HG03558 (cell line): ENCODE data around the gene TRIM14.

Experiments
- ATAC-seq: cut with Tn5 transposase; IDR thresholded peaks from one replicate; pipeline ENCODE4 v1.9.1; 2021; ENCODE audit warnings: moderate number of reproducible peaks; ENCODE audit not compliant: unreplicated experiment; ENCODE audit errors: extremely low read depth

Gene TRIM14

DNA sequence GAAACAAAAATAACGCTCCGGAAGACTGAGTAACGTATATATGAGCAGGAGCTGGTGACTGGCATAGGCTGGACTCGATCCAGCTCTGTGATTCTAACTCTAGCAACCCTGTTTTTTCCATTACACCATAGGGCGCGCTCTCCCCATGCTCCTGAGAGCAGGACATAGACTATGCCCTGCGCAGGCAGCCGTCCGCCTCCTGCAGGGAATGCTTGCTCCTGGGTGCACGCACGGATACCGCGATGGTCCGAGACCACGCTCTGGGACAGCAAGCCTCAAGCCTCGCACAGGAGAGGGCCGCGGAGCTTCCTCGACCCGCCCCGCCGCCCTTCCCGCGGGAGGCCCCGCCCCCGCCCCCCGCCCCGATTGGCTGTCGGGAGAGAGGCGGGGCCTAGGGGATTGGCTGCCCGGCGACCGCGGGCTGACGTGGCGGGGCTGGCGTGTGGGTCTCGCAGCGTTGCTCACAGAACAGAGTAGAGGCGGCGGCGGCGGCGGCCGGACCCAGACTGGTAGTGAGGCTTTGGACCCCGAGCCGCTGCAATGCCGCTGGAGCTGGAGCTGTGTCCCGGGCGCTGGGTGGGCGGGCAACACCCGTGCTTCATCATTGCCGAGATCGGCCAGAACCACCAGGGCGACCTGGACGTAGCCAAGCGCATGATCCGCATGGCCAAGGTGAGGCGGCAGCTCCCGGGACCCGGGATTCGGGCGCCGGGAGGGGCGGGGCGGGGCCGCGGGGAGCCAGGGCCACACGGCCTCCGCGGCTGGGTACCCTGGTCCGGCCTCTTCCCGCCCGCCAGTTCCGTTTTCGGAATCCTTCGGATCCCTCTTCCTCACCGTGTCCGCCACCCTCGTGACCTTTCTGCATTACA lies 62.5 kb downstream of the TRIM14 start, which contains the start of gene NANS:
Gene NANS (plus strand): TSS at position 464 of the 869 bp plus-strand sequence. CDS start 77 bp downstream, at position 541.
- ATAC-seq: peak; percentile 72

DNA sequence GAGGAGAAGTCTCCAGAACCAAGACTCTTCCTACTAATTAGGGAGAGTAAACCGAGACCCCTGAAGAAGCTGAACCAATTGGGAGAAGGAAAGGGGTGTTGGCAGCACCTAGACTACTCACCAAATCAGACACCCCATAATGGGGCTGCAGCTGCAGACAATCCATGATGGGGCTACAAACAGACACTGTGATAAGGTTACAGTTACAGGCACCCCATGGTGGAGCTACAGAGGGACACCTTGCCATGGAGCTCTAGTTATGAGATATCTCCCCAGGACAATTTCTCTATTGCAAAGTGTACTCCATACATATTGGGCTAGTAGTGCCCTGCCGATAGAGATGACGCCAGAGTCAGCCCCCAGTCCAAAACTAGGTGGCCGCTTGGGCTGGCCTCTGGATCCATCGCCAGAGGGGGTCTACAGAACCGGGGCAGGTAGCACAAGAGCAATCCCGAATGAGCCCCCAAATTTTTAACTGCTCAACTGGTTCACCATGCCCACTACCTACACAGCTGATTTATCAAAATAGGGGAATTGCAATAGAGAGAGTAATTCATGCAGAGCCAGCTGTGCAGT lies 64.6 kb downstream of the TRIM14 start:
- no peak for ATAC-seq

DNA sequence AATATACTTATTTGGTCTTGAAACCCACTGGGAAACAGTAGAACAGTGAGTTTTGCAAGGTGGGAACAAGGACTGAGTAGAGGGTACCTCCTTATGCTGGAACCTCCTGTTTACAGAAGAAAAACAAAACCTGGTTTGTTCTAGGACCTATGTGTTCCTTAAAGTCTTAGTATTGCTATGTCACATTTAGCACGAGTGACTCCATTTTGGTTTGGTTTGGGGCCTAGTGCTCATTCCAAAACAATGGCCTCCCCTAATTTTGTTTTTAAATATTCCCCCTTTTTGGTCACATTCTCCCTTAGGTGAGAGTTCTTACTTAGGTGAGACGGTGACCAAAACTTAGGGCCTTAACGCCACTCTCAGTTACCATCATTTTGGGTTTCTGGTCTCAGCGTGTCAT lies 68.7 kb downstream of the TRIM14 start:
- no peak for ATAC-seq

DNA sequence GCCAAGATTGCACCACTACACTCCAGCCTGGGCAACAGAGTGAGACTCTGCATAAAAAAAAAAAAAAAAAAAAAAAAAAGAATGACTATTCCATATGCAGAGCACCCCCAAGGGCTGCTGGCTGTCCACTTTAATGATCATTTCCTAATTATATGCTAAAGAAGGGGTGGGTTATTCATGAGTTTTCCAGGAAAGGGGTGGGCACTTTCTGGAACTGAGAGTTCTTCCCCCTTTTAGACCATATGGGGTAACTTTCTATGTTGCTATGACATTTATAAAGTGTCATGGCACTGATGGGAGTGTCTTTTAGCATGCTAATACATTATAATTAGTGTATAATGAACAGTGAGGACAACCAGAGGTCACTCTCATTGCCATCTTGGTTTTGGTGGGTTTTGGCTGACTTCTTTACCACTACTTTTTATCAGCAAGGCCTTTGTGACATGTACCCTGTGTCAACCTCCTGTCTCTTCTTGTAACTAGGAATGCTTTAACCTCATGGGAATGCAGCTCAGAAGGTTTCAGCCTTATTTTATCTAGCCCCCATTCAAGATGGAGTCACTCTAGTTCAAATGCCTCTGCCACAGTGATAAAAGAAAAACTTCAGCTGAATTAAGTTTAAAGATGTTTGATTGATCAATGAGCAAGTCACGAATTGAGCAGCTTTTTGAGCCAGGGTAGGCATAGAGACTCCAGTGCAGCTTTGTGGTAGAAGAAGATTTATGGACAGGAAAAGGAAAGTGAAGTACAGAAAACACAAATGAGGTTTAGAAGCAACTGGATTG lies 69.5 kb downstream of the TRIM14 start:
- ATAC-seq: no peak

DNA sequence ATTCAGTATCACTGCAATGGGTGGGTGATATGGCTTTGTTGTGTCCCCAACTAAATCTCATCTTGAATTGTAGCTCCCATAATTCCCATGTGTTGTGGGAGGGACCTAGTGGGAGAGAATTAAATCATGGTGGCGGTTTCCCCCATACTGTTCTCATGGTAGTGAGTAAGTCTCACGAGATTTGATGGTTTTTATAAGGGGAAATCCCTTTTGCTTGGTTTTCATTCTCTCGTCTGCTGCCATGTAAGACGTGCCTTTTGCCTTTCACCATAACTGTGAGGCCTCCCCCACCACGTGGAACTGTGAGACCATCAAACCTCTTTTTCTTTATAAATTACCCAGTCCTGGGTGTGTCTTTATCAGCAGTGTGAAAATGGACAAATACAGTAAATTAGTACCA lies 72.0 kb downstream of the TRIM14 start:
- no peak for ATAC-seq

DNA sequence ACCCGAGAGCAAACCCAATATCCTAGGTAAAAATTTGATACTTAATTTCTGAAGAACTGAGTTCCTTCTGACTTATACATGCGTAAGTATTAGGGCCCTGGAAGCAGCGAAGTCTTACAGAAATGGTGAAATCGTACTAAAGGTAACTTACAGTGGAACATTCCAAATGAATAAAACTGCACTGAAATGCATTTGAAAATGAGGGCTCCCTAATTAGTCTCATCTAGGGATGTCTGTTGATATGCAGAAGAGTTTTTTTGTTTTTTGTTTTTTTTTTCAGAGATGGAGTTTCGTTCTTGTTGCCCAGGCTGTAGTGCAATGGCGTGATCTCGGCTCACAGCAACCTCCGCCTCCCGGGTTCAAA lies 72.9 kb downstream of the TRIM14 start:
- no peak for ATAC-seq

DNA sequence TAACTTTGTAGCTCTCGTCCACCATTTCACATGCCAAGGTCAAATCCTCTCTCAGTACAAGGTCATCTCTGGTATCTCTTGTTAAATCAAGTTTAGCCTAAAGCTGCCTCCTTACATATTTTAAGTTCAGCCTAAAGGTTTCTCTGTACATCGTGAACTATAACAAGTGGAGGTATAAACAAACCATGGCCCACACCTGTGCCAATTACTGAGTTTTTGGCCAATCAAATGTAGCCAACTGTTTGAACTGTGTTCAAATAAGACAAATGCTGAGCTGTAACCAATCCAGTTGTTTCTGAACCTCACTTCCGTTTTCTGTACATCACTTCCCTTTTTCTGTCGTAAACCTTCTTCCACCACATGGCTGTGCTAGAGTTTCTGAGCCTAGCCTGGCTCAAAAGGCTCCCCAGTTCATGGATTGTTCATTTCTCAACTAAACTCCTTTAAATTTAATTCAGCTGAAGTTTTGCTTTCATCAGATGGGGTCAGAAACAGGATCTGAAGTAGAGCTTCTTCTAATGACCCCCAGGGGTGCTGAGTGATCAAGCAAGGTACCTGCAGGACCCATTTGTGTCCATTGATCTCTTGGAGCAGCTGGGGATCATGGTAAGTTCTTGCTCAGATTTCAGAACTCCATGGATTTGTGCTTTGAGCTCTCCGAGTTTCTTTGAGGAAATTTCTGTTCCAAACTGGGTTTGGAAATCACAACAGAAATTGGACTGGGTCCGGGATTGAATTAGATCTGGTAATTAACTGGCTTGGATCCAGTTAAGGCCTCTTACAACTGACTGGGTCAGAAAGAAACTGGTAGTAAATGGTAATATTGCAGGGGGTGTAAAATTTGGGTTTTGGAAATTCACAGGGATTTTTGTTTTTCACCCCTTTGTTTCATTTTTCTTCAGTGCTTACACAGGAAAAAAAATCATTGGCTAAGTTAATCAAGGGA lies 73.5 kb downstream of the TRIM14 start:
- peak; percentile 71 for ATAC-seq

DNA sequence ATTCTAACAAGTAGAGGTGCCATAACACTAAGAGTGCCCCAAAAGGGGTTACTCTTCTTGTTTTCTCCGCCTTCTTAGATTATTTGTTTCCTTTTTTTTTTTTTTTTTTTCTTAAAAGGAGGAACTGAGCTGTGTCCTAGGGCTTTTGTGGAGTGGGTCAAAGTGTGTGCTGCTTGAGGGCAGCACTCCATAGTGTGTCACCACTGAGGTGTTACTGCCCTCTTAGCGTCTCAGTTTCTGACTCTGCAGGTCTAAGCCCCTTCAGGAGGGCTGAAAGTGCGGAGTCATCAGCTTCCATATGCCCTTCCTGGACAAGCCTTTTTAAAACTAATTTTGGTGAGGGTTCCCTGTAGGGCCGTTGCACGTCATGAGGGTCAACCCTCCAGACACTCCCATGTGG lies 75.1 kb downstream of the TRIM14 start:
- no peak for ATAC-seq

DNA sequence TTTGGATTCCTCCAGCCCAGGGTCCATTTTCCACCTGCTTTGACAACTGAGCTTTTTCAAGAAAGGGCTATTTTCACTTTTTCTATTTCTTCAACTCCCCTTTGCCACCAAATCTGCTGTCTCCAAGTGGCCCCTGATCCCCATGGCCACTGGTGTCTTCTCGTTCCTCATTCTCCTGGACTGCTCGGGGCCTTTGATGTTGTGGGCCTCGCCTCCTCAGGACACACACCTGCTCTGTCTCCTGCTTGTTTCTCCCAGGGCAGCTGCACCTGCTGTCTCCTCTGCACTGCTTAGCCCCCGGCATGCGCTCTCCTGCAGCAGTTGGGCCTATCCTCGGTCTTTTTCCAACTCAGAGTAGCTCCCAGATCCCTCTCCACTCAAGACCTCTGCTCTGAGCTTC lies 78.8 kb downstream of the TRIM14 start:
- ATAC-seq: no peak

DNA sequence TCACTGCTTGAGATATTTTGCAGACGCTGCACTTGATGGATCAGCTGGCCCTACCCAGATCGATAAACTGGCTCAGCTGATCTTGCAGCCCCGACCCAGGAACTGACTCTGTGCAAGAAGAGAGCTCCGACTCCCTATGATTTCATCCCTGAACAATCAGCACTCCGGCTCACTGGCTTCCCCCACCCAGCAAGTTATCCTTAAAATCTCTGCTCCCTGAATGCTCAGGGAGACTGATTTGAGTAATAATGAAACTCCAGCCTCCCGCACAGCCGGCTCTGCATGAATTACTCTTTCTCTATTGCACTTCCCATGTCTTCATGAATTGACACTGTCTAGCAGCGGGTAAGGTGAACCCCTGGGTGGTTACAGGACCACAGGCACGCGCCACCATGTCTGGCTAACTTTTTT lies 79.4 kb downstream of the TRIM14 start:
- no peak for ATAC-seq

DNA sequence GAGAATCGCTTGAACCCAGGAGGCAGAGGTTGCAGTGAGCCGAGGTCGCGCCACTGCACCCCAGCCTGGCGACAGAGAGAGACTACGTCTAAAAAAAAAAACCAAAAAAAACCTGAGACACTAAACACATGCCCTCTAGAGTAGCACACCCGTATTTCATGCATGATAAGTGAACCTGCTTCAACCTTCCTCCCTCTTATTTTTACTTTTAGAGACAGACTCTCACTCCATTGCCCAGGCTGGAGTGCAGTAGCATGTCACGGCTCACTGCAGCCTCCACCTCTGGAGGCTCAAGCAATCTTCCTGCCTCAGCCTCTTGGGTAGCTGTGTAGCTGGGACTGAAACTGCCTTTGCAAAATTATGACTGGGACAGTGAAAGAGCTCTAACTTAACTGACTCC lies 80.1 kb downstream of the TRIM14 start:
- ATAC-seq: no peak

DNA sequence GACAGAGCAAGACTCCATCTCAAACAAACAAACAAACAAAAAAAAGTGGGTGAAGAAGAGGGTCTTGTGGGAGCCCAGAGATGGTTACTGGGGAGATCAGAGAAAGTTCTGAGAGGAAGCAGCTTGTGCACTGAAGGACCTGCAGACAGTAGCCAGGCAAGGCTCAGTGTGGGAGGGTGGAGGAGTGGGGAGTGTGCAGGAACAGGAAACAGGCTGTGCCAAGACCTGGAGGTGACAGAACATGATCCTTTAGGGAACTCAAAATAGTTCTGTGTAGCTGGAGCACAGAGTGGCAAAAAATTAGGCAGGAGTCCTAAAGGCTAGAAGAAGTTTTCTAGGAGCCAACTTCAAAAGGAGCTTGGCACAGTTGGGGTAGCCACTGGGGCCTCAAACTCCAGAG lies 81.7 kb downstream of the TRIM14 start:
- ATAC-seq: no peak

DNA sequence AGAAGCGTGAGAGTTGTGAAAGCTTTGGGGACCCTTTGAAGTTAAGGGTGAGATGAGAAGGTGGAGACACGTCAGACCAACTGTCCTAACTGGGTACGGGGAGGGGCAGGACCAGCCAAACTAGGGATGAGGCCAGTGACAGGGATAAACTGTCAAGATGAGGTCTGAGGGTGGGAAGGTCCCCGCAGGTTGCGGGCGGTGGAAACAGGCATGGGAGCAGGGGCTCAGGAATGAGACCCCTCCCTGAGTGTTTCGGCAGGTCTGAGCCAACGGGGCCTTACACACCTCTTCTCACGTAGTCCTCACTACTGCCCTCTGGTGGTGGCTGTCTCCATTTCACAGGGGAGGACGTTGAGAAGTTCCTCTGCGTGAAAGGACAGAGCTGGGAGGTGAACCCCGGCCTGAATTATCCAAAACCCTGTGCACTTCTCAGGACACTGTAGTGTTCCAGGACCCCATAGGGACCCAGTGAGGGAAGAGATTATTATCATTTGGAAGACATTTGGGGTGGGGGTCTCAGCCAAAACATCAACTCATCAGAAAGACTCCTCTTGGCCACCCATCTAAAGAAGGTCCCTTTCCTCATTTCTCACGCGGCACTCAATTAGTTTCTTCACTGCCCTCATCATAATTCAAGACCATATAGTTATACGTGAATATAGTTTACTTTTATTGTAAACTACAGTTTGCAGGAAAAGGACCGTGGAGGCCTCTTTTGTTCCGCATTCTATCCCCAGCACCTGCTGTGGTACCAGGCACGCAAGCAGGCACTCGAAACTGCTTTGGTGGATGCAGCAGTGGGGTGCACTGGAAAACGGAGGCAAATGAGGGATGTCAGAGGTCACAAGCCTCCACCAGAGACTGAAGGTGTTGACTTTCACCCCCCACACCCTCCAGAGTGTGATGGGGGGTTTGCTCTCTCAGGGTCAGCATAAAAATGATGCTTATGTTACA lies 84.2 kb downstream of the TRIM14 start:
- peak; percentile 39 for ATAC-seq

DNA sequence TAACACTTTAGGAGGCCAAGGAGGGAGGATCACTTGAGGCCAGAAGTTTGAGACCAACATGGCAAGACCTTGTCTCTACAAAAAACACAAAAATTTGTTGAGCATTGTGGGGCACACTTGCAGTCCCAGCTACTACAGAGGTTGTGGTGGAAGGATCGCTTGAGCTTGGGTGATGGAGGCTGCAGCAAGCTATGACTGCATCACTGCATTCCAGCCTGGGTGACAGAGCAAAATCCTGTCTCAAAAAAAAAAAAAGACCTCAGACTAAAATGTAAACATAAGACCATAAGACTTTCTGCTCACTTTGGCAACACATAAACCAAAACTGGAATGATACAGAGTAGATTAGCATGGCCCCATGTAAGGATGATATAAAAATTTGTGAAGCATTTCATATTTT lies 87.1 kb downstream of the TRIM14 start:
- ATAC-seq: no peak

DNA sequence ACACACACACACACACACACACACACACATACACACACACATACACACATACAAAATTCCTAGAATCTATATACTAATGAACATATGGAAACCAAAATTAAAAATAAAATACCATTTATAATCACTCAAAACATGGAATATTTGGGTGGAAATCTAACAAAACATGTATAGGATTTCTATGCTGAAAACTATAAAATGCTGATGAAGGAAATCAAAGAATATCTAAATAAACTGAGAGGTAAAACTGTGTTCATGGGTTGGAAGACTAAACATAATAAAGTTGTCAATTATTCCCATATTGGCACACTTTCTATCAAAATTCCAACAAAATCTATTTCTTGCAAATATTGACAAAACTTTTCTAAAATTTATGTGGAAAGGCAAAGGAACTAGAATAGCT lies 87.9 kb downstream of the TRIM14 start:
- no peak for ATAC-seq

DNA sequence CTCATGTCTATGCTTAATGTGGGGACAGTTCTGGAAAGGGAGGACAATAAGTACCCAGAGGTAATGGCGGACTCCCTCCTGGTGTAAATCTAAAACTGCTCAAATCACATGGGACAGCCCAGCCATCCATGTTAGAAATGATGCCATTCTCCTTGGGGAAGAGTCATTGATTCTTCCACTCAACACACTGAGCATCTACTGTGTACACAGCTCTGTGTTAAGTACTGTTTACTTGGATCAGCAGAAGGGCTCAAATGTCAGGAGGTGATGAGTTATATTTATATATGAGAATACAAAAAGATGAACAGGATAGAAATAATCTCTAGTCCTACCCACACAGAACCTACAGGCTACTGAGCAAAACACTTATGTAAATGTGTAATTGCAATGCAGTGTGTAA lies 94.3 kb downstream of the TRIM14 start:
- no peak for ATAC-seq

DNA sequence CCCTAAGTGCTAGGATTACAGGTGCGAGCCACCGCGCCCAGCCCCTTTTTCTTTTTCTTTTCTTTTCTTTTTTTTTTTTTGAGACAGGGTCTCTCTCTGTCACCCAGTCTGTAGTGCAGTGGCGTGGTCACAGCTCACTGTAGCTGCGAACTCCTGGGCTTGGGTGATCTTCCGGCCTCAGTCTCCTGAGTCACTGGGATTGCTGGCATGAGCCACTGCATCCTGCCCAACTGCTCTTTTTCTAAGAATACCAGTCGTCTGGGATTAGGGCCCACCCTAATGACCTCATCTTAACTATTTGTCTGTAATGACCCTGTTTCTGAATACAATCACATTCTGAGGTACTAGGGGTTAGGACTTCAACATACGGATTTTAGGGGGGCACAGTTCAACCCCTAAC lies 96.6 kb downstream of the TRIM14 start:
- no peak for ATAC-seq

DNA sequence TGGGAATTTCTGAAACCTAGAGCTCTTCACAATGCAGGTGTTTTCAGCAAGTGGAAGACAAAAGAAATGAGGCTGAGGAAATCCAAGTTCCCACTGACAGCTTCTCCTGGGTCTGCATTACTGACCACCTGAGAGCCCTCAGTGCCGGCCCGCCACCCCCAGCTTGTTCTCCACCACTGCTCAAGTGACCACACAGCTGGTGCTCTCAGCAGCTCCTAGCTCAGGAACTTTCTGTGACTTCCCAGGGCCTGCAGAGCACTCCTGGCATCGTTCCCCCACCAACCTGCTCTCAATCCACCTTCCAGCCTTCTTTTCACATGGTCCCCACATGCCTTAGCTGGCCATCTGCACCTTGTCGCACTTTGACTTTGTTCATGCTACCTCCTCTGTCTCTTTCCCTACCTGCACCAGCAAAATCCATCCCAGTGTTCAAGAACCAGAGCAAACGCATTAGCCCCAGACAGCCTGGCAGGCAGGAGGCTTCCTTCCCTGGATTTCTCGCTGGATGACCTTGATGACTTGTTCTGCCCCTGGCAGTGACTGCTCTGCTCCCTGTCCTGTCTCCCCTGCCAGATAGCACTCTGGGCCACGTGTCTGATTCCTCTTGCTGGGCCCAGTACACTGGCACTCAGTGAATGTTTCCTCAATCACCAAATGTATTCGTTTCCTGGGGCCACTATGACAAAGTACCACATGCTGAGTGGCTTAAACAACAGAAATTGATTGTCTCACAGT lies 97.5 kb downstream of the TRIM14 start:
- no peak for ATAC-seq
